Measurements from ENCODE around the gene ELF4.

Gene ELF4

GRCh38 chrX:130034178-130034577, 76.1 kb downstream of the ELF4 start:
- DNase-seq = no peak

- no peak for DNase-seq
These were observed 77.7 kb downstream of the ELF4 start for GRCh38 chrX:130032552-130032951.

GRCh38 chrX:130030826-130031225, 79.5 kb downstream of the ELF4 start:
- DNase-seq = no peak

GRCh38 chrX:130028196-130028595, 82.1 kb downstream of the ELF4 start:
- no peak for DNase-seq

GRCh38 chrX:130027569-130027968, 82.7 kb downstream of the ELF4 start:
- DNase-seq = no peak

GRCh38 chrX:130025256-130025655, 85.0 kb downstream of the ELF4 start:
- no peak for DNase-seq

GRCh38 chrX:130024127-130024526, 86.2 kb downstream of the ELF4 start:
- no peak for DNase-seq

- DNase-seq = no peak
These were observed 89.5 kb downstream of the ELF4 start for GRCh38 chrX:130020661-130021324.

GRCh38 chrX:130018143-130018542, 92.2 kb downstream of the ELF4 start:
- DNase-seq = no peak

GRCh38 chrX:130015181-130015580, 95.1 kb downstream of the ELF4 start:
- no peak for DNase-seq

Data from NCI-H510A treated with DMSO at 0.1 percent for 48 hours (cell line).